HG03280 (cell line): ENCODE measurements around the gene BID.

ENCODE experiments used
- ATAC-seq: cut with Tn5 transposase; IDR thresholded peaks from one replicate; pipeline ENCODE4 v1.9.1; 2021; ENCODE audit warnings: mild to moderate bottlenecking, moderate library complexity; ENCODE audit not compliant: unreplicated experiment

The BID gene

DNA sequence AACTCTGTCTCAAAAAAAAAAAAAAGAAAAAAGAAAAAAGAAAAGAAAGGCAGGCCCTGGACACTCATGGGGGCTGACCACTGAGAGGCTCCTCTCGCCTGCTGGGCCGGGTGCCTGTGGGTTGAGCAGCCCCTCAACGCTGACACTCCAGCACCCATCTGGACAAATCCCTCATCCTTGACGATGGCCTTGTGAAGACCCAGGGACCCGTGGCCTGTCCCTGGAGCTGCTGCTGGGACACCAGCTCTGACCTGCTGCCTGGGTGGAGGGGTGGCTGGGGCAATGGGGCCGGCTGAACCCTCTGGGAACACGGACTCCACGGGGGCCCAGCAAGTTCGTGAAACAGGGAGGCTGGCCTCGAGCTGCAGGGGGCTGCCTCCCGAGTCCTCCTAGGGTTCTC lies 10.5 kb upstream of the BID start:
- no peak for ATAC-seq

DNA sequence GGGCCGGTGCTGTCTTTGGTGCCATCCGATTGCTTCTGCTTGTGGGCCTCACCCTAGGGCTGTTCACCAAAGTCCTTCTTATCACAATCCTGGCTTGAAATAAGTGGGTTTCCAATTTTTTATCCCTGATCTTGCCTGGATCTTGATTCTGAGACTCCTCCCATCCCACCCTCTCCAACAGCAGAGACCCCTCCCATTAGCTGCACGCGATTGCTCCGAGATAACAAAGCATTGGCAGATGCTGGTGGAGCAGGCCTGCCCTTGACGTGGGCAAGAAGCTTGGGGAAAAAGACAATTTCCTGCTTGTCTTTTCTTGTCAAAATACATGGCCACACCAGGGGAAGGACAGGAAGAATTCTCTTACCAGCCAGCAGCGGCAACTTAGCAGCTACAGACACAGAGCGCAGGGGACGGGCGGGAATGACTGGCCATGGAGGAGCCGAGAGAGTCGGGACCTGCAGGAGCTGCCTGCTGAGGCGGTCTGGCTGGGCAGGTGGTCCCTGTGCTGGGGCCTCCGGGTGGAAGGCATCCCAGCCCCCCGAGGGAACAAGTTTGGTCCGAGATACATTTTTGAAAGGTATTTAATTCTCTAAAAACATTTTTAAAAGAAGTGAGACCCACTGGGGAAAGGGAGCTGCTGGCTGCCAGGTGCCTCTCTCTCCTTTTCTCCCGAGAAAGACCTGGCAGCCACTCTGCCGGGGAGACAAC lies 9.7 kb upstream of the BID start:
- ATAC-seq: no peak

DNA sequence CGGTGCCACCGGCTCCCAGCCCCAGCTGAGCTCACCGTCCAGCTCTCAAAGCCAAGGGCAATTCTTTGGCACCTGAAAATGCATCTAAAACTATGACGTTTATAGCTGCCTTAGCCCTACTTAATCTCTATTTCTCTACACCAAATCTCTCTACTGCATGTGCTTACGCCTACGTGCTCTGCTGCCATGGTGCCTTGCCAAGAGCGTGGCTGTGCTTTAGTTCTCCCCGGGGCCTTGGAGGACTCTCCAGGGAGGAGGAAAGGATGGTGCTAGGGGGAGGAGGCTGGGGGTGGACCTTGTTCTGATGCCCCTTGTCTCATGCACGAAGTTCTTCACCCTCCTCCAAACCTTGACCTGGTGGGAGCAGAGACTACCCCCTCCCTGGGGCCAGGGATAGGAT lies 9.0 kb upstream of the BID start:
- ATAC-seq: no peak

DNA sequence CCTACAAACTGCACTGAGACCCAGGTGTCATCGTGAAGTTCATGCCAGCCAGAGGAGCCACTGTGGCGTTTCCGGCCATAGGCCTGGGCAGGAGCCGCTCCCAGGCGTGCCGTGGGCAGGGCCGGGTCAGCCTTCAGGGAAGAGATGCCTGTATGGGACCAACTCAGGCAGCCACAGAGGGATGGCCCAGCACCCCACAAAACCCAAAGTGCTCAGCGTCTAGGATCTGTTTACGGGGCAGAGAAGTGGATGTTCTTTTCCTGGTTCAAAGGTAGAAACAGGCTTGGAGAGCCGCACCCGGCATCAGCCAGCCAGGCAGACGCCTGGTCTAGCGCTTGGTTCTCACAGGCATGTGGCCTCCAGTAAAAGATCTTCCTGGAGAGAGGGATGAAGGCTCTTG lies 8.4 kb upstream of the BID start:
- ATAC-seq: no peak

GRCh38 chr22:17782158-17782557 lies 7.9 kb upstream of the BID start:
- no peak for ATAC-seq

GRCh38 chr22:17781319-17782031 lies 7.2 kb upstream of the BID start:
- ATAC-seq: no peak

DNA sequence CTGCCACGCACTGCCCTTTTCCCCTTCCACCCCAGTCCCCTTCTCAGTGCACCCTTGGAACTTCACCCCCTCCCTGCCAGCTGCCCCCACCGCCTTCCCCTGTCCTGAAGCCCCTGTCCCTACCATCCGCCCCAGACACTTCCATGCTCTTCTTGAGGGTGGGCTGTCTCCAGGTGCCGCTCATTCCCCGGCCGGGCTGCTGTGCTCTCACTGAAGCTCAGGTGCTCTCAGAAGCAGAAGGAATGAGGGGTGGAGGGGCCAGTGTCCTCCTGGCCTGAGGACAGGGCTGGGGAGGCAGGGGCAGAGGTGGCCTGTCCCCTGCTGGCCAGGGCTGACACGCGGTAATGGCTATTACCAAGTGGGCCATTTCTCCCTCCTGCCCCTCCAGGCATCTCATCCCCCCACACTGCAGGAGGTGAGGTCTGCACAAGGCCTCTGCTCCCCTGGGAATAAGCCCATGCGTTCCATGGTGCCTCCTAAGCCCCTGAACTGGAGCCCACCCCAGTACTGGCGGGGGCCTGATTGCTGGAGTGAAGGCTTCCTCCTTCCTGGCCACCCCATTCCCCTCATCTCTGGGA lies 6.6 kb upstream of the BID start:
- no peak for ATAC-seq

DNA sequence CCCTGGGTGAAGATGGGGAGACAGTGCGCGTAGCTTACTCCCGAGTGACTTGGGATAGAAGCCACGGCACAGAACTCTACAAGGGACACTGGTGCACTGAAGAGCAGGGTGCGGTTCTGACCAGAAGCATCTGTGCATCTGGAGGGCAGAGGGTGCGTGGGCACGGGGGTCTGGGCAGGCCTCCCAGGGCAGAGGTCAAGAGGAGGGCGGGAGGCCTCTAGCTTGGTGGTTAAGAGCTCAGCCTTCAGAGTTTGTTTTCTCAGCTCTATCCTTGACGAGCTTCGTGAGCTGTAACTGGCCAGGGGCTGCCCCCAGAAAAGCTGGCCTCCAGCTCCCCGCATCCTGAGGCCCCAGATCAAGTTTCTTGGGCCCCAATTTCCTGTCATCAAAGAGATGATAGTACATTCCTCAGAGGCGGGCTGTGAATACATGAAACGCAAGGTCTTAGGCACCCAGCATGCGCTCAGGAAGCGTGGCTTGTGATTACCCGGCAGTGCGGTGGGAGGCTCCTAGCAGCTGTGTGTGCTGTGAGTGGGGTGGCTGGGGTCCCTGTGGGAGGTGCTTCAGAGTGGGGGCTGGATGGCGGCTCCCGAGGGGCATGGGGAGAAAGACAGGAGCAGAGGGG lies 6.0 kb upstream of the BID start:
- ATAC-seq: no peak

DNA sequence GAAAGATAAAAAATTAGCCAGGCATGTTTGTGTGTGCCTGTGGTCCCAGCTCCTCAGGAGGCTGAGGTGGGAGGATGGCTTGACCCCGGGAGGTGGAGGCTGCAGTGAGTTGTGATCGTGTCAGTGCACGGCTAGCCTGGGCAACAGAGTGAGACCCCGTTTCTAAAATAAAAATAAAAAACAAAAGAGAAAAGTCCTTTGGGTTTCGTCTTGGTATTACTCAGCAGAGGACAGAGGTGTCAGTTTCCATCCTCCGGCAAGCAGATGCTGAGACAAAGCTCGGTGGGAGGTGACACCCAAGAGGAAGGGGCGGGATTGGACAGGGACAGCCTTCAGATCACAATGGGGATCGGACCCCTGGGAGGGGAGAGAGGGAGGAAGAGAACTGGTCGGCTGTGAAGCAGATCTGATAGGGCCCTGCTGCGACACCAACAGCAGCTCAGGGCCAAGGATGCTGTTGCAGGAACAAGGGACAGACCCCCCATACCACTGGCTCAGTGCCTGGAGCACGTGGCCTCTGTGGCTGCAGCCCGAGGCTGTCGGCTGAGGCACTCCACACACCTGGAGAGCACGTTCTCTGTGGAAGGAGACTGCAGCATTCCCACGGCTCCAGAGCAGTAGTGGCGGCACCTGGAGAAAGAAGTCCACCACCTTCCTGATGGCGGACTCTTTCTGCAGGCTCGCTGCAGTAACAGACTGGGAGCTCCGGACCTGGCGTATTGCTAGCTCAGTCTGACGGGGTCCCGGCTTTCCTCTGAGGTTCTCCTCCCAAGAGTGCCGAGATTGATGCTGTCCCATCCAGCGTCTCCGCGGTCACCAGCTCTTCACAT lies 5.2 kb upstream of the BID start:
- no peak for ATAC-seq

DNA sequence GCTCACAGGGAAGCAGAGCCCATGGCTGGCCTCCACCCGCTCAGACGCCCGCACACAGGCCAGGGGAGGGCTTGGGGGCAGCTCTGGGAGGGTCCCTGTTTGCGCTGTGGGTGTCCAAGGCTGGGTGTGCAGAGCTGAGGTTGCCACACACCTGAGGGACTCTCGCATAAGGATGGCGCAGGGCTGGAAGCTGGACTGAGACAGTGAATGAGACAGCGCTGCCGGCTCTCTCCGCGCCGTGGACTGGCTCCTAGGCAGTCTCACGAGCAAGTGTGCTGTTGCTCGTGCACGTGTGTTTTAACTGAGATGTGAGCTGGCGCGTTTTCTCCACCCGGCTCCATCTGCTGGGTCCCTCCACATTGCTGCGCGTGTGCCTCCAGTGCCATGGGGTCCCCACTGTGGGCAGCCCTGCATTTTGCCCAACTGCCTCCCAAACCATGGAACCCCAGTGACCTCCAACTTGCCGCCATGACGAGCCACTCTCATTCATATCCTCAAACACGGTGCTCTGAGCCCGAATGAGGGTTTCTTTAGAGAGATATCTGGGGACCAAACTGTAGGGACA lies 4.2 kb upstream of the BID start:
- no peak for ATAC-seq

- ATAC-seq: no peak
Measured at GRCh38 chr22:17777717-17778044, 3.4 kb upstream of the BID start.

GRCh38 chr22:17777005-17777716 lies 2.9 kb upstream of the BID start:
- peak; percentile 34 for ATAC-seq

GRCh38 chr22:17775781-17776465 lies 1.7 kb upstream of the BID start:
- no peak for ATAC-seq

DNA sequence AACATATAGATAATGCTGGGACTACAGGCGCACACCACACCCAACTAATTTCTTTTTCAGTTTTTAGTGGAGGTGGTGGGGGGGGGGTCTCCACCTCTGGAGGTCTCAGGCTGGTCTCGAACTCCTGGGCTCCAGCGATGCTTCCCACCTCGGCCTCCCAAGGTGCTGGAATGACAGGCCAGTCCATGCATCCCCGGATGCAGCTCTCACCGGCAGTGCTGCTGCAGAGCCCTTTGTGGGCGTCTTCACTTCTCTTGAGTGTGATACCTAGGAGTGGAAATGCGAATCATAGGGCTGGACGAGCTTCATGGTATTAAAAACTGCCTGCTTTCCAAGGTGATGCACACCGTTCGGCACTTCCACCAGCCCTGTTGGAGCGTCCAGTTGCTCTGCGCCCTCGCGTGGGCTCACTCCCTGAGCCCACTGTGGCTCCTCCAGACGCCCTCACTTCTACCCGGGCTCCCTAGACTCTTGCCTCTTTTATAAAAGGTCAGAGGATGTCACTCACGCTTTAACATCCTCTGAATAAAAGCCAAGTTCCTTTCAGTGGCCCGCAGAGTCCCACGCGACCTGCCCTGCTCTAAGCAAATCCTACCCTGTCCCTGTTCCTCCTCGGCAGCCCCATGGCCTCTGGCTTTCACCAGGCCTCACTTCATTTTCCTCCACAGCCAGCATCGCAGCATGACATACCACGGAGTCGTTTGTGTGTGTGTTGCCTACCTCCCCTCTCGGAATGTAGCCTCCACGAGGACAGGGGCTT lies 837 bp upstream of the BID start:
- no peak for ATAC-seq

DNA sequence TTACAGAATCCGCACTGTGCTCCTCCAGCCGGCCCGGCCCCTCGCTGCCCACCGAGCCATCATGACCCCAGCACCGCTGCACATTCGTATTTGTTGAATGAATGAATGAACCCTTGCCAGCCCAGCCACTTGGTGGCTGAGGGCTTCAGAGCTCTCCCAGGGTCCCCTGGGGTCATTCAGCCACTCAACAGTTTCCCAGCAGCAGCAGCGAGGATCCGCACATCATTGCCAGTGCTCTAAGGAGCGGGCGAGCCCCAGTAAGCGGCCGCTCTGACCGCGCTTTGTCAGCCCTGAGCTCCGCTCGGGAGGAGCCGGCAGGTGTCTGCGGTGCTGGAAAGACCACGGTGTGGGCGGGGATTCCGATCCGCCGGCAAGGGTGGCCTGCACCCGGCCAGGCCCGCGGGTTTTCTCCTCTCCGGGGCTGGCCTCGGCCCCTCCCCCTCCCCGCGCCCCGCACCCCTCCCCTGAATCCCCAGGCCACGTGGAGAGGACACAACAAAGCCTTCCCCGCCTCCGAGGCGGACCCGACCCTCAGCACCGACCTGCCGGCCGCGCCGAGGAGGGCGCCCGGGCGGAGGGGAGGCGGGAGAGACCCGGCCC lies 563 bp downstream of the BID start:
- ATAC-seq: no peak

GRCh38 chr22:17772958-17773605 lies 1.2 kb downstream of the BID start:
- no peak for ATAC-seq

DNA sequence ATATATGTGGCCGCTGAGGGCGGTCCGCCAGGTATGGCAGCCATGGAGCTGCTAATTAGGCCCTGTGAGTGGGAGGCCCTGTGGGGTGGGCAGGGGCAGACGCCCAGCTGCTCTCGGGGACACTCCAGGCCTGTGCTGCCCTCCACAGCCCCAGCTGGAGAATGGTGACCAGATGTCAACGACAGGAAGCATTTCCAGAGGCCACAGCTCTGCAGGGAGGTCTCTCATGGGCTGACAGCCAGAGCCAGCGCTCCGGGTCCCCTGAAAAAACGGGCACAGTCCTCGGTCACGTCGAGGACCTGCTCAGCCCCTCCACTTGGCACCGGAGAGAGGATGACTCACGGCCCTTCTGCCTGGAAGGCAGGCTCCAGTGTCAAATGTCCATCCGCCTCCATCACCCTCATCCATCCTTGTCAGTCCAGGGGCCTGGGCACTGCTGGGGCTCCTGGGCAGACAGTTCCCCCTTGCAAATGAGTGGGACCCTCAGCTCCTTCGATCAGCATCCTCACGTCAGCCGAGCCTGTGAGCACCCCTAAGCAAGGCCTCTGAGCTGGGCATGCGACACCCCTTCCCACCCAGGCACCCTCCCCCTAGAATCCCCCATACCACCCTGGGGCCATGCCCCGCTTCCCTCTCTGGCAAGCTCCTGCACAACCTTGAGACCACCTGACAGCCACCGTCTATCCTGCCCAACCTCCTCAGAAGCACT lies 1.9 kb downstream of the BID start:
- no peak for ATAC-seq
